Sigmoid colon (tissue), 4 donors: ENCODE results near the gene MRTFA.

Experiments
- CTCF ChIP-seq, 4 experiments: fragments of 450-650 bp in 3 of 4; fragments of 200-600 bp in 1 of 4; IDR thresholded peaks; one replicate each; pipeline ENCODE4 v1.5.1; 2016 to 2019; ENCODE audit warnings: antibody characterized with exemption in 4 of 4, mild to moderate bottlenecking in 3 of 4, moderate library complexity in 2 of 4
- POLR2A ChIP-seq, 2 donors: fragments of 450-650 bp; IDR thresholded peaks; one replicate each; pipeline ENCODE4 v1.6.1; 2016; ENCODE audit warnings: antibody characterized with exemption in 2 of 2, mild to moderate bottlenecking in 2 of 2, moderate library complexity in 2 of 2
- POLR2AphosphoS5 ChIP-seq, 4 donors: sonication (generic); formaldehyde crosslinking; IDR thresholded peaks; one replicate each; pipeline ENCODE4 v1.6.1; 2017; ENCODE audit warnings: antibody characterized with exemption in 4 of 4

GRCh38 chr22:40444178-40444831, 192.2 kb downstream of the MRTFA start:
- no peak for TF ChIP-seq CTCF (IDR thresholded peaks at IDR 0.05)
- TF ChIP-seq POLR2AphosphoS5 (IDR thresholded peaks at IDR 0.05): no peak
- no peak for TF ChIP-seq POLR2A (IDR thresholded peaks at IDR 0.05)
